HS-5 (cell line): Measurements from ENCODE around the gene KLF9.

Experiments
- DNase-seq: peaks from one replicate; pipeline ENCODE4 v3.0.0-alpha.2; 2012; ENCODE audit warnings: low read depth

Gene KLF9

DNA sequence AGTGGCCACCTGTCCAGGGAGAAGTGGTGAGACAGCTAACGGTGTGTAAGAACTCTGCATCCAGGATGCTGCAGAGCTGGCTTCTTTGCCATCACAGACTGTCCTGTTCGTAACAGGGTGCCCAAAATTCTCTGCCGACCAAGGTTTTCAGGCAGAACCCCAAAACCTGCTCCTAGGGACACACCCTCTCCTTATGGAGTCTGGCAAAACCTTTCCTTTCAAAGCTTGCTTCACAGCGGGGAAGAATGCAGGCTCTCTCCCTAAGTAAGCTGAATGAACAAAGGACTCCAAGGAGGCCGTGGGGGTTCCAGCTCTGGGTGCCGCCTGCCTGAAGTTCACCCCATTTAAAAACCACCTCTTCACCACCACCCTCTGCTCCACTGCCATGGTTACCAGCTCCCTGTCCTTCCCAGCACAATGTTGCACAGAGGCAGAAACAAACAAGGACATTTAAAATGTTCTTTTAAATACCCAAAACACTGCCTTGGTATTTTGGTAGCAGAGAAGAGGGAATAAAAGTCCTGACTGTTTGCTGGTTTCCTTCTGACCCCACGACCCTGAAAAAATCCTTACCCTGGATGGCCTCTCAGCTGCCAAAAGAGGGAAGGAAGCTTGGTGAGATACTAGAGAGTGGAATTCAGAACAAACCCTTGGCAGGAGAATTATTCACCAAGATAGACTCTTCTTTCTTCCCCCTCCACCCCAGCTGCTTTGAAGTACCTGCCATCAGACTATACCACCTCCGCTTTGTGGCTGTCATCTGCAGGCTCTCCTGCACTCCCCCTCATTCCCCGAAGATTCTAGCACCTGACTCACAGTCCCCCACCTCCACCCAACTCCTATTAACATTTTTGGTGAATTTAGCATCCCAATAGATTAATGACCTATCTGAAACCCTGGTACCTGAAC is 7.1 kb upstream of the KLF9 start:
- no peak for DNase-seq

DNA sequence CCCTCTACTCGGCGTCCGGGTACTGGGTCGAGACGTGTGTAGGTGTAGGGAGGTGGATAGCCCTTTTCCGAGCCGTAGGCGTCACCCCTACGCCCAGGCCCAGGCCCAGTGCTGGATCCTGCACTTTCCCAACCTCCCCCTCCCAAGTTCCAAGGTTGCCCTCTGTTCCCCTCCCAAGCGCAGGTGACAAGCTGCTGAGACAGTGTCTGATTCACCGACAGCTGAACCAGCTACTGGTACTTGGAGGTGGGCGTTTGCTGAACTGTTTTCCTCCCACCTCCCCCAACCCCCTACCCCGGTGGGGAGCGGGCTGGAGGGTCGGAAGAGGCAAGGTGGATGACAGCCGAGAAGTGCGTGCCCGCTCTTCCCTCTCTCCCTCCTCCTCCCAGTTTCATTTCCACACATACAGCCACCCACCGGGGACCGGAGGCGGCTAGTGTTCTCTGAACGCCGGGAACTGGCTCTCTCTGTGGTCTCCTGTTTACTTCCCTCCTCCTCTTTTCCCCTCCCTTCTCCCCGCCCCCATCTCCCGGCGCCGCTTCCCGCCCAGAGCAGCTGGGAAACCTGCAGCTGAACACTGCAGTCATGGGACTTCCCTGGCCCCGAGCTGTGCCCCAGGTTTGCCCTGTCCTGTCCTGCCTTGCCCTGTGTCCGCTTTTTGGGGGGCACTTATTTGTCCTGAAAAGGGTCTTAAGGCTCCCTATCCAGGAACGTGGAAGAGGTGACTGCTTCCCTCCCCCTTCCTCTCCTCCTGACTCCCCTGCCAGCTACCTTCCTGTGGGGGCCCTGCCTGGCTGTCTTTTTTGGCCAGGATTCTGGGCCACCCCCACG is 6.2 kb upstream of the KLF9 start:
- no peak for DNase-seq

DNA sequence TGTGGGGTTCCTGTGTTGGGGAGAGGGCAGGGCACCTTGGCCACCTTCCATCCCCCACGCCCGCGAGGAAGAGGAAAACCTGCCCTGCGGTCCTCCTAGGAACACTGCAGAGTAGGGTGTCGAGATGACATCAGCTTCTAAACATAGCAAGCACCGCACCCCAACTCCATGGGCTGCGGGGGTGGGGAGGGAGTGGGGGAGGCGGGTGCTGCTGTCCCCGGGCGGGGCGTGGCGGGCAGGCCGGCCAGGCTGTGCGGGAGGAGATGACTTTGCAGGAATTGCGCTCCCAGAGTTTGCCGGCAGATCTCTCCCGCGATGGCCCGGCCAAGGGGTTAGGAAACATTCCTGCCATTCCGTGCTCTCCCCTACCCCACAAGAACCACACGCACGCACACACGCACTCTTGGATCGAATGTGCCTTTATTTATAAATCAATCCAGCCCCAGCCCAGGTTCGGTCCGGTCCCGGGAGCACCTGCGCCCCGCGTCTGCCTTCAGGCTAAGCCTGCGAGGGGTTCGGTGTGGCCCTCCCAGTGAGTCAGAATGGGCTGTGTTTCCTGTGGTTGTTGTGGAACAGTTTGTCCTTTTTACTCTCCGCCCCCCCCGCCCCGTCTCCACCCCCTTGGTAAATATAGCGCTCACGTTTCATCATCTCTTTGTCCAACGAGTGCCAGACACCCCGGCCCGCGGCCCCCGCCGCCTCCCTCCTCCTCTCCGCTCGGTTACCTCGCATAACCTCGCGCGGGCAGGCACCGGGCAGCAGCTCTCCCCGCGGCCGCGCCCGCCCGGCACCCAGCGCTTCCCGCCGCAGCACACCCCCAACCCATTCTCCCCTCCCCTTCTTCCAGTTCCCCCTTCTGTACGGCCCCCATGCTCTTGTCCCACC is 5.3 kb upstream of the KLF9 start:
- DNase-seq: peak; percentile 88

DNA sequence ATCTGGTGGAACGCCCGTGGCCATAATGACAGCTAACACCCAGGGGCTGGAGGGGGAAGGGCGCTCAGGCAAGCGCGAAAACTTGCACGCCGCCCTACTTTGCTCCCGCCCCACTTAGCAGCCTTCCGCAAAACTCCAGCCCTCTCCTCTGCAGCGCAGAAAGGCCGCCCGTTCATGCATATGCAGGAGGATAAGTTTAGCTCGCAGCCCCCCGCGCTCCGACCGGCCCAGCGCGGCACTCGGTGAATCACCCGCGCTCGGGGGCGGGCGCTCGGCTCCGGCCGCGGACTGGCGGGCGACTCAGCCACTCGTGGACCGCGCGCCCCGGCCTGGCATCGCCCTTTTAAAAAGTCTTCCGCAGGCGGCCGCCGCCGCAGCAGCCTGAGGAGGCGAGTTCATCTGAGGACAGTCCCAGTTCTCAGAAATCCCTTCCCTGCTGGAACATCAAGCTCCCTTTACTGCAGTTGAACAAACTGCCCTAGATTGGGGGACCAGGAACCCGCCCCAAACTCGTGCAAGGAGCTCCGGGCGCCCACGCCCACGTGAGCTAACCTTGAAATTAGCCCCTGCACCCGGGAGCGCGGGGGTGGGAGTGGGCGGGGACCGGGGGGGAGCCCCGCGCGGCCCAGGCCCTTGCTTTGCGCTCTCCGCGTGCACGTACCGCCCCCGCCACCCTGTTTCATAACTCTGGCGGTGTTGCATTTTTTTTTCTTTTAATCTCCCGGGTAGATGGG is 4.5 kb upstream of the KLF9 start:
- peak; percentile 86 for DNase-seq

DNA sequence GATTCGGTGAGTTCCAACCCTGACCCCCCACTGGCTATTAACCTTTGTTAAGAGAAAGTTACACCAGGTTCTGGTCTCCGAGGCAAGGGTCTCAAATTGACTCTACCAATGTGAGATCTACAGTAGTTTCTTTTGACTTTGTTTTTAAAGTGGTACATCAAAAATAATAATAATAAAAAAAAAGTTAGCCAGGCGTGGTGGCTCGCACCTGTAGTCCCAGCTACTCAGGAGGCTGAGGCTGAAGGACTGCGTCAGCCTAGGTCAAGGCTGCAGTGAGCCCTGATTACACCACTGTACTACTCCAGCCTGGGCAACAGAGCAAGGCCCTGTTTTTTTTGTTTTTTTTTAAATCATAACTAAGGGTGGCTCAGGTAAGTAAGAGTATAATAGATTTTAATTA is 1.0 kb upstream of the KLF9 start:
- DNase-seq: no peak

DNA sequence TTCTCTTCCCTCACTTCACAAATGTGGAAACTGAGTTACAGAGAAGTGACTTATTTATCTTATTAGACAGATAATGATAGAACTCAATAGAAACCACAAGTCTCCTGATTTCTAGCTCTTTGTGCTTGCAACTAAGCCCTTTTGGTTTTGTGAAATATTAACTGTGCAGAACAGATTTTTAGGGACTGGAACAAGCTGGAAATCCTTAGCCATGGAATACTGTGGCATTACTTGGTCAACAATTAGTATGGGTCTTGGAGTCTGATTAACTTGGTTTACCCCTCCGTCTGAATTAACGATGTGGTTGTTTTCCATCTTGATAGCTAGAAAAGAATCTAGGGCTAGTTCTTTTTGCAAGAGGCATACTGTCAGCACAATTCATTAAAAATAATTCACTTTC is 584 bp upstream of the KLF9 start:
- no peak for DNase-seq

DNA sequence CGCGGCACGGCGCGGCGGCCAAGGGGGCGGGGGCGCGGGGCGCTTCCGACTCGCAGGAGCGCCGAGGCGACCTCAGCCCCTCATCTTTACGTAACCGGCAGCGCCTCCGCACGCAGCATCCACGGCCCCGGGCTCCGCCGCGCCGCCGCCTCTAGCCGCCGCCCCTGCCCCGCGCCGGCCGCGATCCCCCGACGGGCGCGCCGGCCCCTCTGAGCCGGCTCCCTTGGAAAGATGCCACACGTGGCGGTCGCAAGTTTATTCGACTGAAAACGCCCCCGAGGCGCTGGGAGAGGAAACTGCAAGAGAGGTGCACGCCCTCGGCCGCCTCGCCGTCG is 1.0 kb downstream of the KLF9 start:
- DNase-seq: no peak

DNA sequence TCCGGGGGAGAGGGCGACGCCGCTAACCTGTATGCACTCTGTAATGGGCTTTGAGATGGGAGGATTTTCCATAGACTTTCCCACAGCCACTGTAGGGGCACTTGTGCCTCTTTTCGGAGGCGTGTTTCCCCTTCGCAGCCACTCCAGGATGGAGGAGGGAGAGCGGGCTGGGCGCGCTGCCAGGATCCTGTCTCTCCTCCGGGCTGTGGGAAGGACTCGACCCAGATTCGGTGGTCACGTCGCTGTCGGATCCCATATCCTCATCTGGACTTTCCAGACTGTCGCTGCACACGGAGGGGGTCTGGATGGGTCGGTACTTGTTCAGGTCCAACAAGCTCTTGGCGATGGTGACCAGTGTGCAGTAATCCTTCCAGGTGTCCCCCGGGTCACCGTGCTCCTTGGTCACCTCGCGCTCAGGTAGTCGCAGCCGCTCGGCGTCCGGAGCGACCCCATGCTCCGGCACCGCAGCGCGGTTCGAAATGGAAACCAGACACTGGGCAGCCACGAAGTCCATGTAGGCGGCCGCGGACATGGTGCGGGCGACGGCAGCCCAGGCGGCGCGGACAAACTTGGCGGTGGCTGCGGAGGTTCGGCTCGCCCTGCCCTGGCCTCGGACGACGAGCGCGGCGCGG is 1.5 kb downstream of the KLF9 start:
- peak; percentile 28 for DNase-seq

DNA sequence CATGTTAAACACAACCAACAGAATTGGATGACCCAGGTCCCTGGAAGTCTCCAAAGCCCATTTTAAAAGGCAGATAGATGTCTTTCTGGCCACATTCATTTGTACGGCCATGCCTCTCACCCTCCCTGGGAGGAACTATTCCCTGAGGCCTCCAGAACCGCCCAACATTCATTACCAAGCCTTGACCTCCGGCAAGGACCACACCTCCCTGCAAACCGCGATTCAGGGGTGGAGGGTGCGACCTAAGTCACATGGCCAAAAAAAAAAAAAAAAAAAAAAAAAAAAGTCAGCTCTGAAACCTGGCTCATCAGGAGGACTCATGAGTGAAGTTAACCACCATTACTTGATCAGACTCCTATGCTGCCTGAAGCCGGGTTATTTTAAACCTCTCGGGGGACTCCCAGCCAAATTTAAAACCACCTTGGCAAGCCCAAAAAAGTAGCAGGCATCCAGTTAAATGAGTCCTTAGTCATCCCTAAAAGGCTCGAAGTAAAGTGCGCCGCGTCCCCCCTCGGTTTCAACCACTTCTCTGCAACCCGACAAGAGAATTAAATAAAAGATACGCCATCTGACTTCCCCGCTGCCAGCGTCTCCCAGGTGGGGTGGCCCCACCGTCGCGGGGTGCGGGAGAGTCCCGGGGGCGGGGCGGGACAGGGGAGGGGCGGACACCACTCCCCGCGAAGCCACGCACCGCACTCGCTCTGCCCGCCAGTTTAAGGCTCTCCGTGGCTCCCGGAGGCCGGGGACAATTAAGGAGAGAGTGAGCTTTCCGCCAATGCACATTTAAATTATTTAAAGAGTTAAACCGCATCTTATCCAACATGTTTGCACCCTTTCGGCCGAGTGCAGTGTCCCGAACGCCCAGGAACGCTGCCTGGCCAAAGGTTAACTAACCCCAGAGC is 2.3 kb downstream of the KLF9 start:
- DNase-seq: peak; percentile 70

DNA sequence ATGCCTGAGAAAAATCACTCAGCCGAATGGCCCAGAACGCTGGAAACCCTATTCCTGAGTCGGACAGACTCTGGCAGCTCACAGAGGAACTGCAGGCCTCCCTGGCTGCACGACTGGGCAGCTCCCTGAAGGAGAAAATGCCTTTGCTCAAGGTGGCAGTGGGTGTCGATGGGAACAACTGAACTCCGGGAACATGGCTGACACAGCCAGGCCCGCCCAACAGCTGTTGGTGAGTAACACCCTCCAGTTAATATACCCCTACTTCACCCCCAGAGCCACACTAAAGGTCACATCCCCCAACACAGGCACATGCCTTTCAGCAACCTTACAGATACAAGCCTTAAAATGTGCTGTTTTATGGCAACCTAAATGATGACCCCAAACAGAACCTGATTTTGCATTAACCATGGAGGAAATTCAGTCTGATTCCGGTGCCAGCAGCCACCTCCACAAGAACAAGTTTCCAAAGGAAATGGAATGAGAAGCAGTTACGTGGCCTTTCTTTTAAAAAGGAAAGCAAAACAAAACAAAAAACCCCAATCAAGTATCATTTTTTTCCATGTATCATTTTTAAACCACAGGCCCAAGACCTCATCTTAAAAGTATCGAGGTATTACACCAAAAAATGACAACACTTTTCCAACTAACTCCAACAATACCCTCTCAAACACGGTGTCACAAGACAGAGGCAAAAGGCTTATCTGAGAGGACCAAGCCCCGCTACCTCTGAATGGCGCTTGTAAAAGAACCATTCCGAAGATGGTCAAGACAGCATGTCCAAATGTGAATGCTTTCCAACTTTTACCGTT is 3.1 kb downstream of the KLF9 start:
- peak; percentile 46 for DNase-seq

DNA sequence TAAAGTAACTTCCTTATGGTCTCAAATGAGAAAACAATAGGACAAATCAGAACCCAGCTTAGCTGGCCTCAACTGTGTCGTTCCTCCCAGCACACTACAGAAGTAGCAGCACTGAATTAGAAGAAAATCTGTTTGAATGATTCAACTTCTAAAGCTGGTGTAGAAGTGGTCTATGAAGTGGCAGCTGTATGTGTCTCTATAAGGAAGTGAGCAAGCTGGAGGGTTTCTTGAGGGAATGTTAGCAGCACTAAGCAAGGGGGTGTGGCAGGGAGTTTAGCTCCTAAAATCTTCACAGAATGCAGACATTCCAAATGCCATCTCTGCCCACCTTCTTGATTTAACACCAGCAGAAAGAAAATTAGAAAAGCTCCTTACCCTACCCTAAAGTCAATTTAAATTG is 4.1 kb downstream of the KLF9 start:
- peak; percentile 33 for DNase-seq

DNA sequence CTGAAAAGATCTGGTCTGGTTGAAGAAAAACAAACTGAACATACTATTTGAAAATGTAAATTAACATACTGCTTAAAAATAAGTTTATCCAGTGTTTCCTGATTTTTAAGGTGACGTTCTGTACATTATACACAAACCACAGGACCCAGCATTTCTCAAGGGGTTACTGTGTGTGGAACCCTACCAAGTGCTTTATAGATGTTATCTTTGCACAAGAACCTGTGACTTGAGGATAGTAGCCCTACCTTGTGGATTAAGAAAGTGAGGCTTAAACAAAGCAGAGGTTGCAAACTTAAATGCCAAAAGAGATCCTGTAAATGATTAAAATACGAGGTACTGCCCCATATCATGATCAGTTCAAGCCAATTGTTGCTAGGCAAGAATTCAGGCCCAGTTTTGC is 4.7 kb downstream of the KLF9 start:
- no peak for DNase-seq

DNA sequence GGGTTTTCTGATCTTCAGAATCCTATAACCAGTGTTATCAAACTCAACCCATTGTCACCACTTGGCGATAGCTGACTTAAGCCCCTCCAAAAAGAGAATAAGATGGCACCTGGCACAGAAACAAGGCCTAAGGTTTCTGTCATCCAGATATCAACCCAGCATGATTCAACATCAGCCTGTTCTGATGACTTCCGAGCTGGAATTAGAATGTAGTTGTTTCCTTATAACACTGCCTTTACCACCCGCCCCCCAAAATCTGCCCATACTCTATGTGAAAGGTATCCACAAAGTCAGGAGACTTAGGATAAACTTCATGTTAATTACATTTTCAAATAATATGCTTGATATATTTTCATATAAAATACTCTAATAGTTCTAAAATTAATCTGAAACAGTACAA is 5.2 kb downstream of the KLF9 start:
- DNase-seq: no peak

DNA sequence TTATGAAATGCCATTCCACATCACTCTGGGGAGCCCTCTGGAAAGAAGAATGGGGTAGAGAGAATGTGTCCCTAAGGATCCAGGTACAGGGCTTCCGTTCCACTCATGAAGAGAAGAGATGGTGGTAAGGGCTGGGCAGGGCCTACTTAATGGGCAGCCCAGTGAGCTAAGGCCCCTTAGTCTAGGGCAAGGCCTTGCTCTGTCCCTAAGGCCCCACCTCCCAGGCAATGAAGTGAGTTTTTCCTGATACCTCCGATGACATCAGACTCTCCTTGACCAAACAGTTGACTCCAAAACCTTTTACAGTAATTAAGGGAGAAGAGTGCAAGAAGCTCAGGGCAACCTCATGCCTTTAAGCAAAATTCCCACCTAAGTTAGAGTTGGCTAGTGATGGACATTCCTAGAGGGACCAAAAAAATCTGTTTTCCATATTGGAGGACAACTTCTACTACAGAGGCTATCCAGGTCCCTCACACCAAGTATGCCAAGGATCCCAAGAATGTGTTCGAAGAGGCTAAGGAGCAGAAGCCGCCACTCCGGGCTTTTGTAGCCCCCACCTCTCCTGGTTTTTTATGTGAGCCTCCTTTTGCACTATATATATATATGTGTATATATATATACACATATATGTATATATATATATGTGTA is 5.9 kb downstream of the KLF9 start:
- DNase-seq: no peak

DNA sequence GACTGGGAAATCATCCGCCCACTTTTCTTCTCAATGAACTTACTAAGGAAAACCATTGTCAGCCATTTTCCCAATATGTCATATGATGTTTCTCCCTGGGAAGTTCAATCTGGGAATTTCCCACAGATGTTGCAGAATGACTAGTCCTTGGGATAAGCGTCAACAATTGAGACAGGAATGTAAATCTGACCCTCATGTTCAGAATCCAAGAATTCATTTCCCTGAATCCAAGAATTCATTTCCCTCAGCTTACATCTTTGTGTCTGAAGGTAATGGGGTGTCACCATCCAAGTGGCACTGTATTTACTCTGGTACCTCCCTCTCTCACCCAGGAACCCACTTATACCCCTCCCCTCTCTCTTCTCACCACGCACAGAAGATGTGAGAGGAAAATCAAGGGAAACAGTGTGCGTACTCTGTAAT is 7.4 kb downstream of the KLF9 start:
- peak; percentile 83 for DNase-seq

DNA sequence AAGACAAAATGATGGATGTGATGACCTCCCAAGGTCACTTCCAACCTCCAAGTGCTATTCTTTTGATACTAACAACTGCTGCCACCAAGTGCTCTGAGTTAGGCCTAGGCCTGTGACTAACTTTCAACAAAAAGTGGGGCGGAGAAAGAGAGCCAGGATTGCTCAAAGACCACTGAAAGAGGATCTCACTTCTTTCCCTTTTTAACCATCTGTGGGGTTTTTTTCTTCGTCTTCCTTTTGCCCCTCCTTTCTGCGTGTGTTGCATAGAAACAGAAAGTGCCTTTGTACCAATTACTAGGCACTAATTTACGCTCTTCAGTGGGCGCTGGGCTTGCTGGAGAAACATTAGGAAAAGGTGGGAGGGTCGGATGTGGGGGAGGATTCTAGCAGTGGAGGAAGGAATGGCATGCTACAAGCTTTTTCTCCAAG is 8.0 kb downstream of the KLF9 start:
- DNase-seq: no peak

DNA sequence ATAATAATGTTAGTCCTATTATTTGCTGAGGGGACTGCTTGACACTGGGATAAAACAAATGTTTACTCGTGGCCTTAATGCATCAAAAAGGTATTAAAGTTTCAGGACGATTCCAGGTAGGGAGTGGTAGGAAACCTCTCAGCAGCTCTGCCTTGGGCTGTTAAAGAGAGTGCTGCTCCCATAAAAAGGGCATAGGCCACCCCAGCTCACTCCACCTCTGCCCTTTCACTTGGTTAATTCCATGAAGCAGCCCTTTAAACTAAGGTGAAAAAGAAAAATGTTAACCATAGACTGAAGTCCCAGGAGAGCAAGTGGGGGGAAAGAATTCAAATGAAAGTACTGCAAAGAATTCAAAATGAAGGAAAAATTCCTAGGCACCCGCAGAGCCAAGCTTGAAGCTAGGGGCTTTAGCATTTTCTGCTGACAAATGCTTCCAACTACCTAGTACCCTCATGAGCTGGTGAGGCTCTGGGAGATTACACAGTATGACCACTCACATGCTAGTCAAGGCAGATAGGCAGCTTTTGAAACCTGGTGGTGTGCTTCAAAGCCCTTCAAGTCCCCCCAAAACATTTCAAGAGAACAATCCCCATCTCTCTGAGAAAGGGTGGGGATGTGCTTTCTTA is 8.5 kb downstream of the KLF9 start:
- DNase-seq: no peak

DNA sequence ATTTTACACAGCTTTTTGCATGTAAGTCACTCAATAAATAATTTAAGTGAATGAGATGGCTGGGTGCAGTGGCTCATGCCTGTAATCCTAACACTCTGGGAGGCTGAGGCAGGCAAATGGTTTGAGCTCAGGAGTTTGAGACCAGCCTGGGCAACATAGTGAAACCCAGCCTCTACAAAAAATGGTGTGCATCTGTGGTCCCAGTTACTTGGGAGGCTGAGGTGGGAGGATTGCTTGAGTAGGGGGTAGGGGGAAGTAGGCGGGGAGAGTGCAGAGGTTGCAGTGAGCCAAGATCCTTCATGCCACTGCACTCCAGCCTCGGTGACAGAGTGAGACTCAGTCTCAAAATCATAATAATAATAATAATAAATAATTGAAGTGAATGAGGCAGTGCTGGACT is 10.2 kb downstream of the KLF9 start:
- no peak for DNase-seq
